AG04449 (cell line): ENCODE results near the gene RLBP1.

Source experiments
- CTCF ChIA-PET: fragments of 350-600 bp; formaldehyde crosslinking; extraction: SDS; loops from one replicate; lab custom pipeline; 2021; ENCODE audit warnings: antibody characterized with exemption; lab: Yijun Ruan, JAX
- POLR2A ChIA-PET: fragments of 400-600, 350-600 bp; formaldehyde crosslinking; extraction: SDS; loops from one replicate; lab custom pipeline; 2020; ENCODE audit warnings: antibody characterized with exemption, inconsistent platforms; lab: Yijun Ruan, JAX
- DNase-seq: peaks from one replicate; pipeline ENCODE4 v3.0.0-alpha.2; 2010; ENCODE audit warnings: low read depth, low spot score
- H3K4me3 ChIP-seq: 2 replicates; pipeline ENCODE4 v1.5.1; 2011; ENCODE audit warnings: low read depth, mild to moderate bottlenecking, control low read depth, low read length
- TF ChIP-seq, protein P1 (sequence below): IDR thresholded peaks from one replicate; pipeline ENCODE4 v1.5.1; 2011; ENCODE audit warnings: mild to moderate bottlenecking, moderate library complexity, low read length, control low read depth, inconsistent platforms; ENCODE audit not compliant: insufficient read depth; ENCODE audit errors: missing control alignments

Gene RLBP1

DNA sequence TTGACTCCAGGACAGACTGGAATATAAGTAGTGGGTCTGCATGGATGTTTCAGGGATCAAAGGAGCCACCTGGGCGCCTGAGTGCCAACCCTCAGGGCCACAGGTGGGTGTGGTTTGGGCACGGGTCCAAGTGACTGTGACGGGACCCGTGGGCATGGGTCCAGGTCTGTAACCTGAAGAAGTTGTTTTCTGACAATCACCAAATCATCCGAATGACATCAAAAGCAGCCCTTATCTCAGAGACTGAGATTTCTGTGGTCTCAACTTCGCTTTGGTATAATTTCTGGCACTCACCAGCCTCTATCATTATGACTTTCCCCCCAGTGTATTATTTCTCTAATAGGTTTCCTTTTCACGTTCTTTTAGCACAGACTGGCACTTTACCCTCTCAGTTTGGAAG is 24.4 kb downstream of the RLBP1 start:
- no peak overlapping the region for H3K4me3 ChIP-seq
- POLR2A ChIA-PET, result no interaction called here
- TF ChIP-seq, protein P1, sequence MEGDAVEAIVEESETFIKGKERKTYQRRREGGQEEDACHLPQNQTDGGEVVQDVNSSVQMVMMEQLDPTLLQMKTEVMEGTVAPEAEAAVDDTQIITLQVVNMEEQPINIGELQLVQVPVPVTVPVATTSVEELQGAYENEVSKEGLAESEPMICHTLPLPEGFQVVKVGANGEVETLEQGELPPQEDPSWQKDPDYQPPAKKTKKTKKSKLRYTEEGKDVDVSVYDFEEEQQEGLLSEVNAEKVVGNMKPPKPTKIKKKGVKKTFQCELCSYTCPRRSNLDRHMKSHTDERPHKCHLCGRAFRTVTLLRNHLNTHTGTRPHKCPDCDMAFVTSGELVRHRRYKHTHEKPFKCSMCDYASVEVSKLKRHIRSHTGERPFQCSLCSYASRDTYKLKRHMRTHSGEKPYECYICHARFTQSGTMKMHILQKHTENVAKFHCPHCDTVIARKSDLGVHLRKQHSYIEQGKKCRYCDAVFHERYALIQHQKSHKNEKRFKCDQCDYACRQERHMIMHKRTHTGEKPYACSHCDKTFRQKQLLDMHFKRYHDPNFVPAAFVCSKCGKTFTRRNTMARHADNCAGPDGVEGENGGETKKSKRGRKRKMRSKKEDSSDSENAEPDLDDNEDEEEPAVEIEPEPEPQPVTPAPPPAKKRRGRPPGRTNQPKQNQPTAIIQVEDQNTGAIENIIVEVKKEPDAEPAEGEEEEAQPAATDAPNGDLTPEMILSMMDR, result no peak
- DNase-seq, result no peak
- CTCF ChIA-PET, result interaction anchor here (1.9 to 8.2 kb wide), 3 partner anchors 8 to 26 kb away, joined by 6 to 97 read pairs (median 17); no protein-coding TSS in a partner anchor

DNA sequence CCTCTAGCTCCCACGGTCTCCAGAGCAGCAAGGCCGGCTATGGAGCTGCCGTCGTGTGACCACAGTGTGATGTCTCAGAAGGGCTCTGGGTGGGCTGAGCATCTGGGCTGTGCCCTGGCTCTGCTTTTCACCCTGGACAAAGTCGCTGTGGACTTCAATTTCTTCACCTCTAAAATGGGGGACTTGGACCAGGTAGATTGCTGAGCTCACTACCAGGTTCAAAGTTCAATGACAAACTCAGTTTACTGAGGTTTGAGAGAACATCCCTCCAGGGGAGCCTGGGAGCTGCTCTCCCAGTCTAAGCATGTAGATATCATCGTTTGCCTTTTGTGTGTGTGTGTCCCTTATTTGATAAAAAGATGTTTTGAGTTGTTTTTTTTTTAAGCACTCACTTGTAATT is 25.1 kb downstream of the RLBP1 start:
- POLR2A ChIA-PET, result no interaction called here
- TF ChIP-seq, protein P1, result no peak
- H3K4me3 ChIP-seq, result no peak overlapping the region
- no peak for DNase-seq
- CTCF ChIA-PET, result interaction anchor here (1.0 to 8.2 kb wide), 4 partner anchors 9 to 25 kb away, joined by 4 to 97 read pairs (median 12); no protein-coding TSS in a partner anchor

DNA sequence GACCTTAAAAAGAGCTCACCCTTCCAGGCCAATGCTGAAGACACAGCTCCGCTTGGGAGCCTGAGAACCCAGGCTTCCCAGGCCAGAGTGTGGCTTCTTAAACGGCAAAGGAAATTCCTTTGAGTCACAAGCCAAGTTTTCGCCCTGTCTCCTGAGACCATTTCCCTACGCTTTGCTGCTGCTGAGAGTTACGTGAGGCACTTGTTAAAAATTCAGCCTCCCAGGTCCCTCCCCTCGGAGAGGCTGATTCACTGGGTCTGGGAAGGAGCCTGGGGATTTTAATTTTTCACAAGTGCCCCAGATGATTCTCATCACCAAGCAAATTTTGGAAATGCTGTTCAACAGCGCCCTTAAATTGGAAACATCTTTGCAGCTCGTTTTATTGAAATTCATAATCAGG is 25.5 kb downstream of the RLBP1 start:
- CTCF ChIA-PET, result interaction anchor here (1.0 to 8.2 kb wide), 4 partner anchors 9 to 25 kb away, joined by 4 to 97 read pairs (median 12); no protein-coding TSS in a partner anchor
- TF ChIP-seq, protein P1, result no peak
- H3K4me3 ChIP-seq, result no peak overlapping the region
- DNase-seq, result no peak
- POLR2A ChIA-PET, result no interaction called here

DNA sequence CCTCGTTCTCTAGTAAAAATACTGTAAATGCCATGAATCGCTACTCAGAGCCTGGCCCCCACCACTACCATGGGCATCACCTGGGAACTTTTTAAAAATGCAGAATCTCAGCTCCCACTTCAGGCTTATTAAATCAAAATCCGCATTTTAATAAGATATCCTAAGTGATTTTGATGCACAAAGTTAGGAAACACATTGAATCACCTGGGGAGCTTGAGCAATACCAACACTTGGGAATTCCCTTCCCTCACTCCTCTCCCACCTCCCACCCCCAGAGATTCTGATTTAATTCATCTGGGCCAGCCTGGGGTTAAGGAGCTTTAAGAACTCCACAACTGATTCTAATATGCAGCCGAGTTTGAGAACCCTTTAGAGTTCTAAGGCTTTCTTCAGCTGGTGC is 26.8 kb downstream of the RLBP1 start:
- CTCF ChIA-PET, result interaction anchor here (1.1 to 8.2 kb wide), 4 partner anchors 11 to 23 kb away, joined by 3 to 97 read pairs (median 10); no protein-coding TSS in a partner anchor
- POLR2A ChIA-PET, result interaction anchor here (0.6 kb wide), 1 partner anchor 49 kb away, joined by 3 read pairs; no protein-coding TSS in a partner anchor
- DNase-seq, result no peak
- TF ChIP-seq, protein P1, result no peak
- H3K4me3 ChIP-seq, result no peak overlapping the region

DNA sequence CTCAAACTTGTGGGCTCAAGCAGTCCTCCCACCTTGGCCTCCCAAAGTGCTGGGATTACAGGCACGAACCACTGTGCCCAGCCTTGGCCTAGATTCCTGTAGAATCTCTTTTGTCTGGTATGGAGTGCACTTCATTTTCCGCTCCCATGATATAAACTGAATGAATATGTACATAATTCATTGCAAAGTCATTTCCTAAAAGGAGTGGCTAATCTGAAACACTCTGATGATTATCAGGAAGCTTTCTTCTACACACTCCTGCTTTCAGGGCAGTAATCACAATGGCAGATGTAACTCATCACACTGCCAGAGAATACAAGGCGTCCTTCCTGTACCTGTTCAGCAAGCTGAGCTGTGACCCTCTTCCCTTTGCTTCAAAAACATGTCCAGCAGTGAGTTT is 28.6 kb downstream of the RLBP1 start:
- POLR2A ChIA-PET, result no interaction called here
- TF ChIP-seq, protein P1, result no peak

DNA sequence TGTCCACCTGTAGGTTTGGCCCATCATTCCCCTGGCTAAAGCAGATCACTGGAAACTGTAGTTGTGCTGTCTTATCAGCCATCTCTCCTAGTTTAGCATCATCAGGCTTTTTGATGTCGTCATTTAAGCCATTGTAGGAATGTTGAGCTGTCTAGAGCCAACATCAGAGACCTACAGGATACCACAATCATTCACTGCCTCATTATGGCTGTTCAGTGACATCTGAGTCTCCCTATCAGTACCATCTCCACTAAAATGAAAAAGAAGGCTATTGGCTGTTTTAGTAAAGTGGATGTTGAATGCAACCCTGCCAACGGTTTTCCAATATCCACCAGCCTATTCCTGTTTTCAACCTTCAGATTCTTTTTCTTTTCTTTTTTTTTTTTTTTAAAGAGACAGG is 29.2 kb downstream of the RLBP1 start:
- H3K4me3 ChIP-seq, result no peak overlapping the region
- POLR2A ChIA-PET, result no interaction called here
- CTCF ChIA-PET, result interaction anchor here (0.7 to 8.2 kb wide), 4 partner anchors 13 to 111 kb away, joined by 3 to 97 read pairs (median 4); no protein-coding TSS in a partner anchor
- DNase-seq, result no peak
- TF ChIP-seq, protein P1, result no peak

More for the DNA sequence above, 28.6 kb downstream of the RLBP1 start:
- CTCF ChIA-PET, result interaction anchor here (0.6 to 8.2 kb wide), 4 partner anchors 12 to 21 kb away, joined by 3 to 97 read pairs (median 4); no protein-coding TSS in a partner anchor
- no peak overlapping the region for H3K4me3 ChIP-seq
- no peak for DNase-seq
